Epidermal melanocyte (primary cell): ENCODE results near the gene KIAA1549.

Experiments
- DNase-seq: peaks from one replicate; pipeline ENCODE4 v3.0.0; 2011; ENCODE audit warnings: low spot score; ENCODE audit not compliant: insufficient read length

Gene KIAA1549

DNA sequence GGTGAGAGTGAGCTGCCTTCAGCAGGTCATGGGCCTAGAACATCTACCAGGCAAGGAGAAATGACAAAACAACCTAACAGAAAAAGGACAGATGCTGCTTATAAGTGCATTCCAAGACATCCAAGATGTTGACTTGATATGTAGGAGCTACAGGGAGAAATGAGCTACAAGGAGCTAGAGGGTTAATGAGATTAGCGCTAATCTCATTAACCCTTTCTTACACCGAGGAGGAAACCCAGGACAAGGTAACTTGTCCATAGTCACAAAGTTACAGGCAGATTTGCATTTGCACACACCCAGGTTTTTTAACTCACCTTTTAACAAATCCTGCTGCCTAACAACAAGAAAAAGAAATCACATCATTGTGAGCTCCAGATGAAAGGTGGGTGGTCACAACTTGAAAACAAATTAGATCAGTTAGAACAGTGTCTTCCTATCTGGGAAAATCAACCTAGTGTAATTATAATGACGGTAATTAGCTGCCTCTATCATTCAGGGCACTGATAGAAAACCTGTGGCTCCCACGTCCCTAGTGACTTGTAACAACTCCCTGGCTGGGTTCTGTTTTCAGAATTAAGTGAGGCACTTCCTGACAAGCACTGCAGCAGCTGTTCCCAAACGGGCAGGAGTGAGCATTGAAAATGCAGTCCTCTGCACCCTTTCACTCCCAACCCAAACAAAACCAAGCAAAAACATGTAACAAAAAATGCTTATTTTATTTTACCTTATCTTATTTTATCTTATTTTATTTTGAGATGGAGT, 5.7 kb downstream of the KIAA1549 start:
- DNase-seq = no peak

DNA sequence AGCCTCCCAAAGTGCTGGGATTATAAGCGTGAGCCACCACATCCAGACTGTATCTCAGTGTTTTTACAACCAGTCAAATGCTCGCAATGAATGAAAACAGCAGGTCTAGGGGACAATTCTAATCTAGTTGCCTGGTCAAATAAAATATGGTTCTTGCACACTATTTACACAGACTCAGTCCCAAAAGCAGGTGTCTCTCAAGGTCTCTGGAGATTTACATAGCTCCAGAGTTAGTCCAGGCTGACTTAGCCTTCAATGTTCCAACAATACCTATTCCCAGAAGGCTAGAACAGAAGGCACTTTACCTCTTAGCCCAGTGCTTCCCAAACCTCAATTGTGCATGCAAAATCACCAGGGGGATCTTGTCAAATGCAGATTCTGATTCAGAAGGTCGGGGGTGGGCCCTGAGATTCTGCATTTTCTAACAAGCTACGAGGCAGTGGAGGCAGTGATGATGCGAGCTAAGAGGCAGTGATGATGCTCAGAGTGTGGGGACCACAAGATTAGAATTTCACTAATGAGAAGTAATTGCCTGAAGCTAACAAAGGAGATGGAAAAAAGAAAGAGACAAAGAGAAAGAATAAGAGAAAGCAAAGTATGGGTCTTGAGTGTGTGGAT, 6.4 kb downstream of the KIAA1549 start:
- DNase-seq = no peak

DNA sequence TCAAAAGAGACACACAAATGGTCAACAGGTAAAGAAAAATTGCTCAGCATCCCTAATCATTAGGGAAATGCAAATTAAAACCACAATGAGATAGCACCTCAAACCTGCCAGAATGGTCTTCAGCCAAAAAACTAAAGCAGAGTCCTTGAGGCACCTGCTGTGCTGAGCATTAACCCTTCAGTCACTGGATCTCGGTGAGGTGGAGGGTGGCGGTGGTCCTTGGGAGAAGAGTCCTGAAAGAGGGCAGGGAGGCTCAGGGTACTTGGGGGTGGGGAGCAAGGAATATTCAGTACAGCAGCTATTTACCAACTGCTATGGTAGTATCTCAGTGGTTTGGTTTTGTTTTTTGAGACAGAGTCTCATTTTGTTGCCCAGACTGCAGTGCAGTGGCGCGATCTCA, 7.1 kb downstream of the KIAA1549 start:
- no peak for DNase-seq

DNA sequence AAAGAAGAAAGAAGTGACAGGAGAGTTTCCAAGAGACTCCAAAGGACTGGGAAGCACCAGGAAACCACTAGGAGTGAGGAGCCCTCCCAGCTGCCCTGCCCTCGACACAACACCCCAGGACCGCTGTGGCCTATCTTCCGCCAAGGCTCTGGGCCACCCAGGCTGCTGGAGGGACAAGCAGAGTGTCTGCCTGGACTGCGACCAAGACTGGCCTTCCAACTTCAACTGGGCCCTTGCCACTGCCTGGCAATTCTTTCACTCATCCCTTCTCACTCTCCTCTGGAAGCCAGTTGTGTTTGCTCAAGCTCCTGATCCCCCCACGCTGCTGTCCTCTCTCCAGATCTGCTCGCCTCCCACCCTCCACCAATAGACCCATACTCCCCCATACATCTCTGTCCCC, 10.2 kb downstream of the KIAA1549 start:
- no peak for DNase-seq

DNA sequence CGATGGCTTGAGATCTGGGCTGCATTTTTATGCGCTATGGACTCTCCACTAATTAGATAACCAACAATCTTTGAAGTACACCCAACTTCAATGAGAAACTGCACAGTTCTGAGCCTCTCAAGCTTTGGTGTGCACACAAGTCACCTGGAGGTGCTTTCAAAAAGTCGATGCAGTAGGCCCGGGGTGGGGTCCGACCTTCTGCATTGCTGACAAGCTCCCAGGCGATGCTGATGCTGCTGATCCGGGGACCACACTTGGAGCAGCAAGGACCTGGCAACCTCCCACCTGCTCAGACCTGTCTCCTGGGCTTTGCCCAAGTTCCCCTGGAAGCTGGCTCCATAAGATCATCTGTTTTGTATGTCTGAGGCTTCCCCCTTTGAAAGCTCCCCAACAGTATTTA, 10.7 kb downstream of the KIAA1549 start:
- no peak for DNase-seq

DNA sequence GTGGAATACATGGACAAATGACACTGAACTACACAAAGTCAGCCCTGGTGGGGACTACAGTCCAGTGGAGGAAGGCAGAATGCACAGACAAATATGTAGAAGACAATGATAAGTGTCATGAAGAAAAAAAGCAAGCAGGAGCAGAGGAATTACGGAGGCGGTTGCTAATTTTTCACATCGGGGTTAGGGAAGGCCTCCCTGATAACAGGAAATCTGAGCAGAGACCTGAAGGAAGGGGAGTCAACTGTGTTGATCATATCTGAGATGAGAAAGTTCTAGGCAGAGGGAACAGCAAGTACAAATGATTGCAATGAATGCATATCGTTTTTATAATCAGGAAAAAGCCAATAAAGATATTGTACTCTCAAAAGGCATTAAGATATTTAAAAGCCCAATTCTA, 14.0 kb downstream of the KIAA1549 start:
- no peak for DNase-seq

DNA sequence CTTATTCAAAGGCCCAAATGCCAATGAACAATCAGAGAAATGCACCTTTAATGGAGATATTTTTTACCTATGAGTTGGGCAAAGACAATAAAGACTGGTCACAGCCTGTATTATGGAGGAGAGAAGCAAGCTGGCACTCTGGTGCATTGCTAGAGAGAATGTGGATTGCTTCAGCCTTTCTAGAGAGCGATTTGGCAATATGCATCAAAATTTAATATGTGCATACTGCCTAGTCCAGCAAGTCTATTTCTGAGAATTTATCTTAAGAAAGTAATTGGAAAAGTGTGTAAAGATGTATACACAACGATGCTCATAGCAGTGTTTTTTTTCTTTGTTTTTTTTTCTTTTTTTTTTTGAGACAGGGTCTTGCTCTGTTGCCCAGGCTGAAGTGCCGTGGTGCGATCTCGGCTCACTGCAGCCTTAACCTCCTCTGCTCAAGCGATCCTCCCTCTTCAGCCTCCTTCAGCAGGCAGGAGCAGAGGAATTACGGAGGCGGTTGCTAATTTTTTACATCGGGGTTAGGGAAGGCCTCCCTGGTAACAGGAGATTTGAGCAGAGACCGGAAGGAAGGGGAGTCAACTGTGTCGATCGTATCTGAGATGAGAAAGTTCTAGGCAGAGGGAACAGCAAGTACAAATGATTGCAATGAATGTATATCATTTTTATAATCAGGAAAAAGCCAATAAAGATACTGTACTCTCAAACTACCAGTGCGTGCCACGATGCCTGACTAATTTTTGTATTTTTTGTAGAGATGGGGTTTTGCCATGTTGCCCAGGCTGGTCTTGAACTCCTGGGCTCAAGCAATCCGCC, 16.4 kb downstream of the KIAA1549 start:
- DNase-seq = no peak

DNA sequence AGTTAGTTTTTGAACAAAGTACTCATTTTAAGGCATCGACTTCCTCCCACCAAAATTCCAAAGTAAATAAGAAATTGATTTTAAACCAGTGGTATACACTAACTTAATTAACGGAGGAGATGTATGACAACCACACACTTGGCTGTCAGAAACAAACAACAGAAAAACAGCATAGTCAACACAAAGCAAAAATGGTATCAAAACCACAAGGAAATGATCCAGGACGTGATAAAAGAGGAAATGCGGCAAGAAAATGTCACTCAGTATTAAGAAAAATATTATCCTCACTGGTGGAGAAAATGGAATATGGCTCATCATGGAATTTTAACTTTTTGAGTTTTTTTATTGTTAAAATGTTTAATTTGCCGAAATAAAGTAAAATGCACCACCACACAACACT, 17.5 kb downstream of the KIAA1549 start:
- DNase-seq = no peak

DNA sequence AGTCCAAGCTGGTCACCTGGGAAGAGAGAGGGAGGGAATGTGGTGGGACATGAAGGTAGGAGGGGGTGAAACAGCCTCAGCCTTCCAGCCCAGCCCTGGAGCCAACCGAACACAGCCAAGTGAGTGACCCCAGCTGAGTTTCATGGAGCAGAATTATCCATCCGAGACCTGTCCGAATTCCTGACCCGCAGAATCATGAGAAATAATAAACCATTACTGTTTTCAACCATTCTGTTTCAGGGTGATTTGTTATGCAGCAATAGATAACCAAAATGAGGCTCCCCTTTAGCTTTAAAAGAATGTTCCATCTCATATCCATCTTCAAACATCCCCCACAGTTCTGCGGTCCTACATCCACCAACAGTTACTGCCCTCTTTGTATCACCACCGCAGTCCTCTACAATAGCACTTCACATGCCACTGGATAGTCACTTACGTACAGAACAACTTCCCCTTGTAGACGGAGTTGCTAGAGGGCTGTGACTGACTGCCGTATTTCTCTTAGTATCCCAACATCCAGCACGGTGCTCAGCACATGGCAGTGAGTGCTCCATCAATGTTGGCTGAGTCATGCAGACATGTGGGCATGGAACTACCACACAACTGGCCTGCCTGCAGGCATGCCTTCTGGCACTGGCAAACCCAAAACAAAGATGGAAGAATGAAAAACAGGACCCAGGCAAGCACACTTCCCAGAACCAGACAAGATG, 18.5 kb downstream of the KIAA1549 start:
- no peak for DNase-seq

DNA sequence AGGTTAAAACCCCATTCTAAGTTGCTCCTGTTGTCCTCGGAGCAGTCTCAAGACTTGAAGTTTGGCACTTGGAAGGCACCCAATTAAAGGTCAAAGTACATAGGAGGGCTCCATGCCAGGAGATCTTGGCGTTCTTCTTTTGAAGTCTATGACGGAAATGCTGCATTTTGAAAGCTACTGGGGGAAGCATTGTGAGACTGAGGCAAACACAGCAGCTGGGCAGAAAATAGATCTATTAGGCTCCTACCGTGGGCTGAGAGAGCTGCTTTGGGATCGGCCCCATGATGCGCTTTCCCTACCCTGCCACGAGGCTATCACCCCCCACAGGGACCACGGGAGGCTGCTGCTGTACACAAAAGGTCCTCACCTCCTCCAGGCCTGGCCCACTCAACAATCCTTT, 20.0 kb downstream of the KIAA1549 start:
- no peak for DNase-seq

DNA sequence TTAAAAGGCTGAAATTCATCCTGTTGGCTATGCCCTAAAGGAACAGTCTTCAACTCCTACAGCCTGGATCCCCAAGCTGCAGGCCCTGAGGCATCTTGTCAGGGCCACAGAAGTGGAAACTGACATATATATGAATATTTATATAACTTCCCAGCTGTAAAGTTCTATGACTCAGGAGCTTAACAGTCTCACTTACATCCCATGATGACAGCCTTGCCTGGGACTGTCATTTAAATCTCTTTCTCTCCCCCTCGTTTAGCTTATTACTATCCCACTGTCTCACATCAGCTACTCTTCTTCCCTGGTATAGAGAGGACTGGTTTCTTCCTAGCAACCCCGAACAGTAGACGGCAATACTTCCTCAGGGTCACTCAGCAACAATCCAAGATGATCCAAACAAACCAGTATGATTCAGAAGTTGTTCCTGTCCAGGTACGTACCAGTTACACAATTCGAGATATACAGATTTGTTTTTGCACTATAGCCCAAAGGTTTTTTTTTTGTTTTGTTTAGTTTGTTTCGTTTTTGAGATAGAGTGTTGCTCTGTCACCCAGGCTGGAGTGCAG, 22.7 kb downstream of the KIAA1549 start:
- no peak for DNase-seq

DNA sequence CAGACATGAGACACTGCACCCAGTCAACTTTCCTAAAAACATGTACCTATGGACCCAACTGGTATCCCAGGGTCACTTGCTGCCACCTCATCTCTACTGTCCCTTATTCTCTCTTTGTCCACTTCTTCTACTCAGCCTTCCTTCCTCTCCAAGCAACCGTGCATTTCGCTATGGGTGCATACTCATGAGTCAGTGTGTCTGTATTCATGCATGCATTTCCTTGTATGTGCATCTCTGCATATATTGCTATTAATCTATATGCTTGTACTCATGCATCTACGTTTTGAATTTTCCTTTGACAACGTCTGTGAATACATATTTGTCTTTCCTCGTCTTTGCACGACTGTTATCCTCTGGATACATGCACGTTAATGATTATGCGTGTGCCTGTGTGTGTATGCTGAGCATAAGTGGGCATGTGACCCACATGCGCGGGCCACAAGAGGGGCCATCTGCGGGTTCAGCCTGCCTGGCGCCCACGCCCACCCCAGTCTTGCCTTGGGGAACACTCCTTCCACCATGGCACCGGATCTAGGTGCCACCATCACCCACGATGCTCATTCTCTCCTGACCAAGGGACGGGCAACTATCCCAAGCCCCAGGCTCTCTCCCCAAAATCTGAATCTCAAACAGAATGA, 23.3 kb downstream of the KIAA1549 start:
- no peak for DNase-seq

DNA sequence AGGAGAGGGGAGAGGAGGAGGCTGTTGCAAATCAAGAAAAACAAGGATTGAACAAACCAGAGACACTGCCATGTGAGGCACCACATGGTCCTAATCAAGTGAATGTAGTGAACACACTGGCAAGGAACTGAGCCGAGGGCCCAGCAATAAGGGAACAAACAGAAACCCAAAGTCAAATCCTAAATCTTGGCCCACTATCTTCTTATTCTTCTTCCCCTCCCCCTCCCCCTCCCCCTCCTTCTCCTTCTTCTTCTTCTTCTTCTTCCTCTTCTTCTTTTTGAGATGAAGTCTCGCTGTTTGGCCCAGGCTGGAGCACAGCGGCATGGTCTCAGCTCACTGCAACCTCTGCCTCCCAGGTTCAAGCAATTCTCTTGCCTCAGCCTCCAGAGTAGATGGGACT, 24.0 kb downstream of the KIAA1549 start:
- DNase-seq = no peak

DNA sequence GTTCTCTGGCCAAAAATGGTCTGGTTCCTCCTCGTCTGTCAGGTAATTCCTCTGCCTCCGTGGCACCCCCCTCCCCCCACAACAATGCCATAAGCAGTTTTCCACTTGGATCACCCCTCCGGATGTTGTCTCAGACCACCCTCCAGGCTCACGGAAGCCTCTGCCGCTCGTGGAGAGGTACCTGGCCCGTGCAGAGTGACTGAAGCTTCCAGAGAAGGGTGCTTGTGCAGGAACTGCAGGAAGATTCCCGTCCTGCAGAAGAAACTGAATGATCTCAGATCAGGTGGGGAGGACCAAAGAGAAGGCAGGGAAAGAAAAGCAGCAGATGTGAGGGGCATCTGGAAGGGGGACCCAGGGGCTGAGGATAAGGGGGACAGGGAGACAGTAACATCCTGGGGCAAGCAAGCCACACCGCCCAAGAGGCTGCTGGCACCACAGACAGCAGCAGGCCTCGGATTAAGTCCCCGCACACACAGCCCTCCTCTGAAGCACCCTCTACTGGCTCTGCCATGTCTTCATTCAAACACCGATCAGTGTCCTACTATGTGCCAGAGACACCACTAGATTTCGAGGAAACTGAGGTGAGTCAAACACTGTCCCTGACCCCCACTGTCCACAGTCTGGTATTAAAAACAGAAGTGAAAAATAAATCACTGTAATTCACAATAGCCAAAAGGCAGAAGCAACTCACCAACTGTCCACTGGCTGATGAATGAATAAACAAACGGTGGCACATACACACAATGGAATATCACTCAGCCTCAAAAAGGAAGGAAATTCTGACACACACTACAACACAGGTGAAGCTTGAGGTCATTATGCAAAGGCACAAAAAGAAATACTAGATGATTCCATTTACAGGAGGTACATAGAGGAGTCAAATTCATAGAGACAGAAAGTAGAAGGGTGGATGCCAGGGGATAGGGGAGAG, 26.4 kb downstream of the KIAA1549 start:
- DNase-seq = no peak

DNA sequence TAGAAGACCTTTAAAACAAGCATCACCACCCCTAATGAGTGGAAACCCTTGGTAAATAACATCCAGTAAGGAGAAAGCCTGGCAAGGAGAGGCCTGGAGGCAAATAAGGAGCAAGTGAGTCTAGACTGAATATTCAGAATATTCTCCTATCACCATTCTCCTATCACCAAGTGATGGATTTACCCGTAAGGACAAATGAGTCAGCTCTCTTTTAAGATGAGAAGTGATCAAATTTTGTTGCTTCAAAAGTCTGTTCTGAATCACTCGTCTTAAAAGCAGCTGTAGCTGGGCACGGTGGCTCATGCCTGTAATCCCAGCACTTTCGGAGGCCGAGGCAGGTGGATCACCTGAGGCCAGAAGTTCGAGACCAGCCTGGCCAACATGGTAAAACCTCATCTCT, 28.4 kb downstream of the KIAA1549 start:
- DNase-seq = no peak

DNA sequence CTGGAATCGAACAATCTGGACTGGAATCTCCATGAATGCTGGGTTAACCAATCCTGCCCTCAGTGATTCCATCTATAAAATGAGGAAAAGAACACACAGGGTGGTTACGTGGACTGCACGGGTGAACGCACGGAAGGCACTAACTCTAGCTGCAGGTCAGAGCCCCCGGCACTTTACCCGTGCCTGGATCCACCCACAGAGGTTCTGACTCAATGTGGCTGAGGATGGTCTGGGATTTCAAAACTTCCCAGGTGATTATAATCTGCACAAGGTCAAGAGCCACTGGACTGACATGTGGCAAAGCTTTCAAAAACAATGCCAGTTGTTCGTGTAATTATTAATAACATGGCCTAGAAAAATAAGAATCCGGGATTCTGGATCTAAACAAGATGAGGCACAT, 29.2 kb downstream of the KIAA1549 start:
- no peak for DNase-seq

DNA sequence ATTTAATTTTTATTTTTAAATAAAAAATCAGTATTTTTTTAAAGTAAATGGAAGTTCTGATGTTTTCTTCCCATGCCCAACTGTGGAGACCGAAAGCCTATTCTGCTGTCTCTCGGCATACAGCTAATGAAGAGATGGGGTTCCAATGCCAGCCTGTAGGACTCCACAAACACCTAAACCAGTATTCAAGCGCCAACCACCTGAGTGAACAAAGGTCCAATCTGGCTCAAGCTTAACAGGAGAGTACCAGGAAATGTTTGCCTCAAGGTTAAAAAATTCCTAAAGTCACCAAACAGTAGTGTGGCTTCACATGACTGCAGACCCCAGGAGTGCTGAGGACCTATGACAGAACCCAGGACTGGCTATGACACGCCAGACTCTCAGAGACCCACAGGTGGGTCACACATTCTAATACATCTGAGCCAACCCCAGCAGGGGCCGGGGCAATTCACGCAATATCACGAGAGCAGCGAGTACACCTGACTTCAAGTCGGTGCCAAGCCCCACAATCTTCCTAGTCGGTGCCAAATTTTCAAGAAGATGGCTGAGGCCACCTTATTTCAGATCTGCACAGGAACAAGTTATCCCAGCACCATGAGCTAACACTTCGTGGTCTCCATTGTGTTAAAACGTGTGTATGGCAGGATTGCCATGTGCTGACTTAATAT, 31.6 kb downstream of the KIAA1549 start:
- no peak for DNase-seq

DNA sequence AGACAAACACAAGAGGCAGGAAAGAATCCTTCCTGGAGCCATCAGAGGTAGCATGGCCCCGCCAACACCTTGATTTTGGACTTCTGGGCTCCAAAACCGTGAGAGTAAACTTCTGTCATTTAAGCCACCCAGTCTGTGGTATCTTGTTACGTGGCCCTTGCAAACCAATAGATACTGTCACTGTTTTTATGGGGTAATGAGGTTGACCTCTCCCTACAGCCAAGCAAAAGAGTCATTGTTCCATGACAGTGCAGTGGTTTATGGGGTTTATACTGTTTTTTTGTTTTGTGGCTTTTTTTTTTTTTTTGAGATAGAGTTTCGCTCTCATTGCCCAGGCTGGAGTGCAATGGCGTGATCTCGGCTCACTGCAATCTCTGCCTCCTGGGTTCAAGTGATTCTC, 32.8 kb downstream of the KIAA1549 start:
- no peak for DNase-seq

DNA sequence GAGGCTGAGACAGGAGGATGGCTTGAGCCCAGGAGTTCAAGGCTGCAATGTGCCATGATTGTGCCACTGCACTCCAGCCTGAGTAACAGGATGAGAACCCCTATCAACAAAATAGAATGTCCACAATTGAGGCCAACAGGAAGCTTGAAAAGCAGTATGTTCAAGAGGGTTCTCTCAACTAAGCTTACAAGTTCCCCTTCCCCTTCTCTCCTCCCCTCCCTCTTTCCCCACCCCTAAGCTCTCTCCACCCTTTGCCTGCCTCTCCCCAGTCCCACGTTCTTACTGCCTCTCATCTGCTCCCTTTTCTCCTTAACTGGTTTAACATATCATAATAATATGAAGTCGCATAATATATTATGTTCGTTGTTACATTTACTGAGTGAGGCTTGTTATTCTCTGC, 35.4 kb downstream of the KIAA1549 start:
- no peak for DNase-seq
